Stimulated activated CD4-positive, alpha-beta T cell treated with anti-CD3 and anti-CD28 coated beads, Interleukin-15, amount 100 ng/mL, for 1 hour (primary cell): ENCODE measurements around the gene OR2T29.
A peak's percentile ranks its signal among the peaks of the same experiment; 100 is the strongest.
"Not testable (repeated sequence)": the region's sequence is repeated elsewhere in the genome, so short reads cannot be mapped to it uniquely, and the experiment has no call there.

Source experiments
- DNase-seq, 2 donors: peaks; one replicate each; pipeline ENCODE4 v3.0.0-alpha.2; 2020; ENCODE audit warnings: low read depth in 1 of 2, low spot score in 1 of 2

OR2T29 gene

GRCh38 chr1:248562672-248563071 is at the start of gene OR2T29:
OR2T29 (minus strand) TSS chr1:248562772; CDS start chr1:248559491, 3,281 bp downstream.
- not testable (repeated sequence) for DNase-seq

GRCh38 chr1:248611883-248612414 is 49.4 kb upstream of the OR2T29 start:
- DNase-seq, result peak in 1 of 2 donors; percentile 1

- DNase-seq, result no peak
Measured at GRCh38 chr1:248610301-248610700, 47.7 kb upstream of the OR2T29 start.

- DNase-seq, result no peak
Measured at GRCh38 chr1:248599396-248599795, 36.8 kb upstream of the OR2T29 start.

GRCh38 chr1:248597589-248597988 is 35.0 kb upstream of the OR2T29 start, which contains the start of gene OR2T10:
OR2T10 (minus strand) TSS chr1:248597700; CDS start chr1:248593768, 3,932 bp downstream.
- DNase-seq, result no peak

GRCh38 chr1:248596615-248597014 is 34.0 kb upstream of the OR2T29 start:
- no peak for DNase-seq

GRCh38 chr1:248593226-248593625 is 30.7 kb upstream of the OR2T29 start:
- DNase-seq, result no peak

- no peak for DNase-seq
Measured at GRCh38 chr1:248592655-248593054, 30.1 kb upstream of the OR2T29 start.

GRCh38 chr1:248590055-248590454 is 27.5 kb upstream of the OR2T29 start:
- DNase-seq, result no peak

GRCh38 chr1:248589334-248589733 is 26.8 kb upstream of the OR2T29 start:
- DNase-seq, result no peak

GRCh38 chr1:248585266-248585665 is 22.7 kb upstream of the OR2T29 start:
- DNase-seq, result no peak

- DNase-seq, result no peak
Measured at GRCh38 chr1:248576260-248576980, 13.8 kb upstream of the OR2T29 start.

GRCh38 chr1:248574657-248575056 is 12.1 kb upstream of the OR2T29 start, which contains the start of gene OR2T34:
OR2T34 (minus strand) TSS chr1:248574757; CDS start chr1:248574757, 0 bp downstream.
- not testable (repeated sequence) for DNase-seq

GRCh38 chr1:248573856-248574255 is 11.3 kb upstream of the OR2T29 start:
- DNase-seq, result not testable (repeated sequence)

GRCh38 chr1:248572049-248572448 is 9.5 kb upstream of the OR2T29 start:
- DNase-seq, result not testable (repeated sequence)

- not testable (repeated sequence) for DNase-seq
Measured at GRCh38 chr1:248570811-248571210, 8.2 kb upstream of the OR2T29 start.

- DNase-seq, result not testable (repeated sequence)
Measured at GRCh38 chr1:248569049-248569448, 6.5 kb upstream of the OR2T29 start.

- DNase-seq, result not testable (repeated sequence)
Measured at GRCh38 chr1:248565530-248566373, 3.2 kb upstream of the OR2T29 start.

GRCh38 chr1:248551027-248551426 is 11.5 kb downstream of the OR2T29 start:
- DNase-seq, result not testable (repeated sequence)

- not testable (repeated sequence) for DNase-seq
Measured at GRCh38 chr1:248547383-248547782, 15.2 kb downstream of the OR2T29 start.

- not testable (repeated sequence) for DNase-seq
Measured at GRCh38 chr1:248537449-248537848, 25.1 kb downstream of the OR2T29 start.

- DNase-seq, result no peak
Measured at GRCh38 chr1:248521856-248522255, 40.7 kb downstream of the OR2T29 start.
